ENCODE results near the gene SKA2. TPM values are rescaled to one million over a fixed set of nuclear protein-coding genes. Genes with fewer than 3 reads are reported as not detected.
A peak's percentile ranks its signal among the peaks of the same experiment; 100 is the strongest.
"Not testable (repeated sequence)": the region's sequence is repeated elsewhere in the genome, so short reads cannot be mapped to it uniquely, and the experiment has no call there.

Gene SKA2
- total and polyA plus RNA-seq, 4 donors: 20.5 to 111 (median 27.5) TPM

DNA sequence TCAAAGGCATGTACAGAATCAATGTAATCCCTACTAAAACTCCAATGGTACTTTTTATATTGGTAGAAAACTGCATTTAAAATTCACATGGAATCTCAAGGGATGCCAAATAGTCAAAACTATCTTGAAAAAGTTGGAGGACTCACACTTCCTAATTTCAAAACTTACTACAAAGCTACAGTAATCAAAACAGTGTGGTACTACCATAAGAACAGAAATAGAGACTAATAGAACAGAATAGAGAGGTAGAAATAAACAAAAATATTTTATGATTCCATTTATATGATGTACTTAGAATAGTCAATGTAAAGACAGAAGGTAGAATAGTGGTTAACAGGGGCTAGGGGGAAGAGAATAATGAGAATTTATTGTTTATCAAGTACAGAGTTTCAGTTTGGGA lies 57.1 kb downstream of the SKA2 start:
- intact Hi-C loops (cut with DNase I): no loop called here
- no peak for ATAC-seq (ENCODE audit: low FRiP score)
- H3K36me3 ChIP-seq (ENCODE audit: control insufficient read depth in 1 of 2, insufficient read depth in 2 of 2, low read length in 1 of 2): no peaks in the 10 kb centered on the region
- no peaks in the 10 kb centered on the region for H3K27me3 ChIP-seq (ENCODE audit: control insufficient read depth in 1 of 2, insufficient read depth in 2 of 2, low read length in 1 of 2)
- H3K4me3 ChIP-seq (ENCODE audit: low read length in 2 of 2): no peak overlapping the region
- H3K4me1 ChIP-seq (ENCODE audit: control insufficient read depth in 1 of 2, insufficient read depth in 2 of 2, low read length in 2 of 2): peaks cover 0 to 3% of the 10 kb centered on the region in 2 donors
- no peak for DNase-seq
- H3K27ac ChIP-seq (ENCODE audit: low read depth in 1 of 2, low read length in 2 of 2): no peak overlapping the region
- no peaks in the 10 kb centered on the region for H3K9me3 ChIP-seq (ENCODE audit: control insufficient read depth, low read length)

DNA sequence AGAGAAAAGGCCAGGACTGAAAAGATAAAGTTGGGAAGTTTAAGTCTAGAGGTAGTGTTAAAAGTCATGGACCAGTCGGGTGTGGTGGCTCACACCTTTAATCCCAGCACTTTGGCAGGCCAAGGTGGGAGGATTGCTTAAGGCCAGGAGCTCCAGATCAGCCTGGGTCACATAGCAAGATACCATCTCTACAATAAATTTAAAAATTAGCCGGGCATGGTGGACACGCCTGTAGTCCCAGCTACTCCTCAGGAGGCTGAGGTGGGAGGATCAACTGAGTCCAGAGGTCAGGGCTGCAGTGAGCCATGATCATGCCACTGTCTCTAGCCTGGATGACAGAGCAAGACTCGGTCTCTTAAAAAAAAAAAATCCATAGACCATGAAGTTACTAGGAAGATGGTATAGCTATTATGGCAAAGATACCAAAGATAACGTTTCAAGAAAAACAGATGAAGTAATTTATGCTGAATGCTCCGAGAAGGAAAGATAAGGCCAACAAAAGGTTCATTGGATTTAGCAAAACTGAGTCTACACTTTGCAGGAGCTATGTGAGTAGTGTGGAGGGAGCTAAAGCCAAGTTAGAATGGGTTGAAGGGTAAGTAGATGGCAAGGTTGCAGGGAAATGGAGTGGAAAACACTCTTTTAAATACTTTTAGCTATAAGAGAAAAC lies 60.0 kb downstream of the SKA2 start:
- 63 to 66% methylated on average over 6 of the region's 6 CpGs for WGBS, 2 donors
- intact Hi-C loops (cut with DNase I): no loop called here
- DNase-seq (no peak), ATAC-seq (ENCODE audit: low FRiP score) (no peak)
- Histone ChIP-seq H3K27me3 (ENCODE audit: control insufficient read depth in 1 of 2, insufficient read depth in 2 of 2, low read length in 1 of 2) (no peaks in the 10 kb centered on the region), H3K36me3 (ENCODE audit: control insufficient read depth in 1 of 2, insufficient read depth in 2 of 2, low read length in 1 of 2) (no peaks in the 10 kb centered on the region), H3K9me3 (ENCODE audit: control insufficient read depth, low read length) (no peaks in the 10 kb centered on the region), H3K4me3 (ENCODE audit: low read length in 2 of 2) (no peak overlapping the region), H3K4me1 (ENCODE audit: control insufficient read depth in 1 of 2, insufficient read depth in 2 of 2, low read length in 2 of 2) (peaks cover 0 to 3% of the 10 kb centered on the region in 2 donors), H3K27ac (ENCODE audit: low read depth in 1 of 2, low read length in 2 of 2) (no peak overlapping the region)

DNA sequence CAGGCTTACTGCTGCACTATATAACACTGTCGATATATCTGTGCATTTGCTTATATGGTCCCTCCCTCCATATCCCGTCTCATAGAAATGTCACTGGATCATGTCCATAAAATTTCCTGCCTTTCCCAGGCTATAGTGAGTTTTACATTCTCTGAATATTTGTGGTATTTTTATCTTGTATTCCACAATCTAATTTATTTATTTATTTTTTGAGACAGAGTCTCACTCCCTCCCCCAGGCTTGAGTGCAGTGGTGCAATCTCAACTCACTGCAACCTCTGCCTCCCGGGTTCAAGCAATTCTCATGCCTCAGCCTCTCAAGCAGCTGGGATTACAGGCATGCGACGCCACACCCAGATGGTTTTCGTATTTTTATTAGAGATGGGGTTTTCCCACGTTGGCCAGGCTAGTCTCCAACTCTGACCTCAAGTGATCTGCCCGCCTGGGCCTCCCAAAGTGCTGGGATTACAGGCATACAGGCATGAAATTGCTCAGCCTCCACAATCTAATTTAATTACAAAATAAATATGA lies 61.2 kb downstream of the SKA2 start:
- Histone ChIP-seq H3K27ac (ENCODE audit: low read depth in 1 of 2, low read length in 2 of 2) (peak overlapping the region in 1 of 2 donors; percentile 57), H3K27me3 (ENCODE audit: control insufficient read depth in 1 of 2, insufficient read depth in 2 of 2, low read length in 1 of 2) (no peaks in the 10 kb centered on the region), H3K9me3 (ENCODE audit: control insufficient read depth, low read length) (no peaks in the 10 kb centered on the region), H3K4me1 (ENCODE audit: control insufficient read depth in 1 of 2, insufficient read depth in 2 of 2, low read length in 2 of 2) (peaks cover 0 to 3% of the 10 kb centered on the region in 2 donors), H3K4me3 (ENCODE audit: low read length in 2 of 2) (peak overlapping the region in 1 of 2 donors; percentile 28), H3K36me3 (ENCODE audit: control insufficient read depth in 1 of 2, insufficient read depth in 2 of 2, low read length in 1 of 2) (no peaks in the 10 kb centered on the region)
- ATAC-seq (ENCODE audit: low FRiP score) (no peak), DNase-seq (peak in 1 of 2 donors; percentile 73)
- intact Hi-C loops (cut with DNase I): no loop called here
- 0 to 7% methylated on average over 8 of the region's 8 CpGs for WGBS, 2 donors

- intact Hi-C loops (cut with DNase I): no loop called here
- DNase-seq (no peak), ATAC-seq (ENCODE audit: low FRiP score) (no peak)
- H3K4me1 ChIP-seq (ENCODE audit: control insufficient read depth in 1 of 2, insufficient read depth in 2 of 2, low read length in 2 of 2): peaks cover 0 to 3% of the 10 kb centered on the region in 2 donors
- peak overlapping the region; percentile 11 to 28 for H3K4me3 ChIP-seq (ENCODE audit: low read length in 2 of 2)
- H3K27ac ChIP-seq (ENCODE audit: low read depth in 1 of 2, low read length in 2 of 2): no peak overlapping the region
- no peaks in the 10 kb centered on the region for H3K27me3 ChIP-seq (ENCODE audit: control insufficient read depth in 1 of 2, insufficient read depth in 2 of 2, low read length in 1 of 2)
- WGBS, 2 donors: 2 to 6% methylated on average over 4 of the region's 4 CpGs
- no peaks in the 10 kb centered on the region for H3K36me3 ChIP-seq (ENCODE audit: control insufficient read depth in 1 of 2, insufficient read depth in 2 of 2, low read length in 1 of 2)
- no peaks in the 10 kb centered on the region for H3K9me3 ChIP-seq (ENCODE audit: control insufficient read depth, low read length)
These were observed 61.8 kb downstream of the SKA2 start for GRCh38 chr17:59093145-59093701.

DNA sequence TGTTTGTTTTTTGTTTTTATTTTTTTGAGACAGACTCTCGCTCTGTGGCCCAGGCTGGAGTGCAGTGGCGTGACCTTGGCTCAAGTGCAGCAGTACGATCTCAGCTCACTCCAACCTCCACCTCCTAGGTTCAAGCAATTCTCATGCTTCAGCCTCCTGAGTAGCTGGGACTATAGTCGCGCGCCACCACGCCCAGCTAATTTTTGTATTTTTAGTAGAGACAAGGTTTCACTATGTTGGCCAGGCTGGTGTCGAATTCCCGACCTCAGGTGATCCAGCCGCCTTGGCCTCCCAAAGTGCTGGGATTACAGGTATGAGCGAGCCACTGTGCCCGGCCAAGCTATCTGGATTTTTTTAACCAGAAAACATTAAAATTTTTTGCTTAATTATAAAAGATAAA lies 64.4 kb downstream of the SKA2 start:
- WGBS, 2 donors: 95 to 96% methylated on average over 12 of the region's 12 CpGs

GRCh38 chr17:59084154-59084553 lies 70.8 kb downstream of the SKA2 start:
- no peak for DNase-seq
- intact Hi-C loops (cut with DNase I): no loop called here
- Histone ChIP-seq H3K36me3 (ENCODE audit: control insufficient read depth in 1 of 2, insufficient read depth in 2 of 2, low read length in 1 of 2) (no peaks in the 10 kb centered on the region), H3K9me3 (ENCODE audit: control insufficient read depth, low read length) (no peaks in the 10 kb centered on the region), H3K4me1 (ENCODE audit: control insufficient read depth in 1 of 2, insufficient read depth in 2 of 2, low read length in 2 of 2) (no peaks in the 10 kb centered on the region), H3K27me3 (ENCODE audit: control insufficient read depth in 1 of 2, insufficient read depth in 2 of 2, low read length in 1 of 2) (no peaks in the 10 kb centered on the region), H3K27ac (ENCODE audit: low read depth in 1 of 2, low read length in 2 of 2) (no peak overlapping the region), H3K4me3 (ENCODE audit: low read length in 2 of 2) (no peak overlapping the region)
- ATAC-seq (ENCODE audit: low FRiP score): no peak
- 94 to 96% methylated on average over 4 of the region's 4 CpGs for WGBS, 2 donors

More for the DNA sequence above, 64.4 kb downstream of the SKA2 start:
- H3K9me3 ChIP-seq (ENCODE audit: control insufficient read depth, low read length); intact Hi-C loops (cut with DNase I); ATAC-seq (ENCODE audit: low FRiP score); H3K4me1 ChIP-seq (ENCODE audit: control insufficient read depth in 1 of 2, insufficient read depth in 2 of 2, low read length in 2 of 2); H3K27ac ChIP-seq (ENCODE audit: low read depth in 1 of 2, low read length in 2 of 2); H3K27me3 ChIP-seq (ENCODE audit: control insufficient read depth in 1 of 2, insufficient read depth in 2 of 2, low read length in 1 of 2); H3K36me3 ChIP-seq (ENCODE audit: control insufficient read depth in 1 of 2, insufficient read depth in 2 of 2, low read length in 1 of 2); H3K4me3 ChIP-seq (ENCODE audit: low read length in 2 of 2); DNase-seq: not testable (repeated sequence)

DNA sequence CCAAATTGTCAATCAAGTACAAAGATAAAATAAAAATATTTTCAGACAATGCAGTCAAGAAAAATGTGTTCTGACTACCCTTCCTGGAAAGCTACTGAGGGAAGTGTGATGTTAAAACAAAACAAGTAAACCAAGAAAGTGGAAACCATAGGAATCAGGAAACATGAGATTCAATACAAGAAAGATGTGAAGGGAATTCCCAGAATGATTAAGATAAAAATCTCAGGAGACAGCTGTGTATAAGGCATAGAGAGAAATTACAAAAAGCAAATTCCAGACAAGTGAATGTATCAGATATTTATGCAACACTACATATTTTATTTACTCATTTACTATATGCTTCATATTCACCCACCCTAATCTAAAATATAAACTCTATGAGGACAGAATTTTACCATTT lies 80.5 kb downstream of the SKA2 start:
- DNase-seq: no peak
- Histone ChIP-seq H3K4me1 (ENCODE audit: control insufficient read depth in 1 of 2, insufficient read depth in 2 of 2, low read length in 2 of 2) (no peaks in the 10 kb centered on the region), H3K36me3 (ENCODE audit: control insufficient read depth in 1 of 2, insufficient read depth in 2 of 2, low read length in 1 of 2) (peaks cover 2 to 7% of the 10 kb centered on the region in 2 donors), H3K27me3 (ENCODE audit: control insufficient read depth in 1 of 2, insufficient read depth in 2 of 2, low read length in 1 of 2) (no peaks in the 10 kb centered on the region), H3K27ac (ENCODE audit: low read depth in 1 of 2, low read length in 2 of 2) (no peak overlapping the region), H3K4me3 (ENCODE audit: low read length in 2 of 2) (no peak overlapping the region), H3K9me3 (ENCODE audit: control insufficient read depth, low read length) (no peaks in the 10 kb centered on the region)
- intact Hi-C loops (cut with DNase I): no loop called here
- ATAC-seq (ENCODE audit: low FRiP score): no peak

DNA sequence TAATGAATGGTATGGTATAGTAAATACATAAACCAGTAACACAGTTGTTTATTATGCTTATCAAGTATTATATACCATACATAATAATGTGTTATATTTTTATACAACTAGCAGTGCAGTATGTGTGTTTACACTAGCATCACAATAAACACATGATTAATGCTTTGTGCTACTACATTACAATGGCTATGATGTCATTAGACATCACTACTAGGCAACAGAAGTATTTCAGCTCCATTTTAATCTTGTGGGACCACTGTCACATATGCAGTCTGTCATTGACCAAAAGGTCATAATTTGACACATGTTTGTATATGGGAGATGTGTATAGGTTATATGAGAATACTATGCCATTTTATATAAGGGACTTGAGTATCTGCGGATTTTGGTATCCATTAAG lies 81.0 kb downstream of the SKA2 start:
- H3K27ac ChIP-seq (ENCODE audit: low read depth in 1 of 2, low read length in 2 of 2): no peak overlapping the region
- 86 to 98% methylated on average over 1 of the region's 1 CpG for WGBS, 2 donors
- ATAC-seq (ENCODE audit: low FRiP score) (no peak), DNase-seq (no peak)
- intact Hi-C loops (cut with DNase I): no loop called here
- H3K36me3 ChIP-seq (ENCODE audit: control insufficient read depth in 1 of 2, insufficient read depth in 2 of 2, low read length in 1 of 2): peaks cover 2 to 7% of the 10 kb centered on the region in 2 donors
- H3K9me3 ChIP-seq (ENCODE audit: control insufficient read depth, low read length): no peaks in the 10 kb centered on the region
- no peaks in the 10 kb centered on the region for H3K4me1 ChIP-seq (ENCODE audit: control insufficient read depth in 1 of 2, insufficient read depth in 2 of 2, low read length in 2 of 2)
- no peak overlapping the region for H3K4me3 ChIP-seq (ENCODE audit: low read length in 2 of 2)
- H3K27me3 ChIP-seq (ENCODE audit: control insufficient read depth in 1 of 2, insufficient read depth in 2 of 2, low read length in 1 of 2): no peaks in the 10 kb centered on the region

- no peak overlapping the region for H3K27ac ChIP-seq (ENCODE audit: low read depth in 1 of 2, low read length in 2 of 2)
- ATAC-seq (ENCODE audit: low FRiP score) (no peak), DNase-seq (no peak)
- H3K4me3 ChIP-seq (ENCODE audit: low read length in 2 of 2): no peak overlapping the region
- no peaks in the 10 kb centered on the region for H3K9me3 ChIP-seq (ENCODE audit: control insufficient read depth, low read length)
- no peaks in the 10 kb centered on the region for H3K27me3 ChIP-seq (ENCODE audit: control insufficient read depth in 1 of 2, insufficient read depth in 2 of 2, low read length in 1 of 2)
- no peaks in the 10 kb centered on the region for H3K4me1 ChIP-seq (ENCODE audit: control insufficient read depth in 1 of 2, insufficient read depth in 2 of 2, low read length in 2 of 2)
- H3K36me3 ChIP-seq (ENCODE audit: control insufficient read depth in 1 of 2, insufficient read depth in 2 of 2, low read length in 1 of 2): peaks cover 0 to 7% of the 10 kb centered on the region in 2 donors
- WGBS, 2 donors: 99 to 100% methylated on average over 1 of the region's 1 CpG
- intact Hi-C loops (cut with DNase I): no loop called here
These were observed 85.1 kb downstream of the SKA2 start for GRCh38 chr17:59069856-59070255.
